Naive thymus-derived CD4-positive, alpha-beta T cell (primary cell): ENCODE measurements around the gene GRK6. TPM values are rescaled to one million over a fixed set of nuclear protein-coding genes. Genes with fewer than 3 reads are reported as not detected.
A peak's percentile ranks its signal among the peaks of the same experiment; 100 is the strongest.
"Not testable (repeated sequence)": the region's sequence is repeated elsewhere in the genome, so short reads cannot be mapped to it uniquely, and the experiment has no call there.

Experiments
- ATAC-seq: fragments of 150-1000 bp; cut with Tn5 transposase; 2 replicates; pipeline ENCODE4 v1.10.0; 2021; ENCODE audit warnings: mild to moderate bottlenecking, moderate library complexity
- CTCF ChIA-PET: fragments of 350-600 bp; sonication (Branson Sonifier 250); formaldehyde crosslinking; loops from one replicate; lab custom pipeline; 2021; ENCODE audit warnings: antibody characterized with exemption; lab: Charles Lee
- POLR2A ChIA-PET: fragments of 350-600 bp; sonication (Branson Sonifier 250); formaldehyde crosslinking; loops from one replicate; lab custom pipeline; 2021; ENCODE audit warnings: antibody characterized with exemption, inconsistent platforms; lab: Charles Lee
- DNase-seq, 9 donors: peaks; one replicate each; pipeline versions ENCODE4 v3.0.0 to v3.0.0-alpha.2; 2020 to 2022; ENCODE audit warnings: mixed read lengths in 1 of 9
- H3K27ac ChIP-seq: one replicate; pipeline ENCODE4 v1.7.0; 2013; ENCODE audit warnings: mild to moderate bottlenecking, low read depth, low read length, moderate library complexity
- H3K27me3 ChIP-seq, 2 donors: one replicate each; pipeline ENCODE4 v1.7.0; 2013; ENCODE audit warnings: low read length in 2 of 2, mild to moderate bottlenecking in 2 of 2, moderate library complexity in 2 of 2; ENCODE audit not compliant: control insufficient read depth in 2 of 2, insufficient read depth in 2 of 2
- H3K36me3 ChIP-seq, 3 experiments: 1 replicate in 2 of 3; 2 replicates in 1 of 3; pipeline ENCODE4 v1.7.0; 2013; ENCODE audit warnings: low read length in 3 of 3, mild to moderate bottlenecking in 3 of 3, moderate library complexity in 1 of 3; ENCODE audit not compliant: insufficient read depth in 3 of 3, control insufficient read depth in 2 of 3
- H3K4me1 ChIP-seq, 2 donors: one replicate each; pipeline ENCODE4 v1.7.0; 2013; ENCODE audit warnings: low read length in 2 of 2, mild to moderate bottlenecking in 2 of 2, moderate library complexity in 1 of 2; ENCODE audit not compliant: control insufficient read depth in 2 of 2, insufficient read depth in 2 of 2
- H3K4me3 ChIP-seq: 2 replicates; pipeline ENCODE4 v1.7.0; 2013; ENCODE audit warnings: mild to moderate bottlenecking, low read length
- H3K9me3 ChIP-seq, 3 experiments: 1 replicate in 2 of 3; 2 replicates in 1 of 3; pipeline ENCODE4 v1.7.0; 2013; ENCODE audit warnings: low read length in 3 of 3; ENCODE audit not compliant: control insufficient read depth in 2 of 3
- H3K27ac Mint-ChIP-seq, 9 donors: one replicate each; pipeline ENCODE4 v1.8.0; 2020 to 2022; ENCODE audit warnings: mixed read lengths in 9 of 9, mild to moderate bottlenecking in 8 of 9, moderate library complexity in 5 of 9, inconsistent platforms in 2 of 9
- H3K27me3 Mint-ChIP-seq, 5 donors: one replicate each; pipeline ENCODE4 v1.8.0; 2021 to 2022; ENCODE audit warnings: mixed read lengths in 5 of 5, mild to moderate bottlenecking in 1 of 5
- H3K36me3 Mint-ChIP-seq, 5 donors: one replicate each; pipeline ENCODE4 v1.8.0; 2020 to 2022; ENCODE audit warnings: mixed read lengths in 5 of 5, mild to moderate bottlenecking in 3 of 5, inconsistent platforms in 1 of 5
- H3K4me1 Mint-ChIP-seq, 7 donors: one replicate each; pipeline ENCODE4 v1.8.0; 2020 to 2022; ENCODE audit warnings: mixed read lengths in 7 of 7, mild to moderate bottlenecking in 3 of 7, inconsistent platforms in 1 of 7
- H3K4me3 Mint-ChIP-seq, 10 donors: one replicate each; pipeline ENCODE4 v1.8.0; 2020 to 2022; ENCODE audit warnings: mild to moderate bottlenecking in 10 of 10, mixed read lengths in 10 of 10, moderate library complexity in 6 of 10, inconsistent platforms in 2 of 10
- H3K9me3 Mint-ChIP-seq, 11 donors: one replicate each; pipeline ENCODE4 v1.8.0; 2020 to 2022; ENCODE audit warnings: mixed read lengths in 11 of 11, mild to moderate bottlenecking in 4 of 11, inconsistent platforms in 1 of 11, moderate library complexity in 1 of 11
- intact Hi-C, 2 donors: fragments of 100-400 bp; cut with micrococcal nuclease; formaldehyde crosslinking; loops; one replicate each; pipeline ENCODE4 v1.15.1; 2023
- polyA plus RNA-seq, 2 donors: library from polyadenylated mRNA; unstranded; fragments of 300-500 nt; fragmentation: Illumina TruSeq; gene quantifications; one replicate each; pipeline ENCODE4 v1.2.3, GENCODE V29; 2021
- total RNA-seq, 6 experiments: library from RNA in 5 of 6; stranded (reverse) in 5 of 6; gene quantifications; 1 replicate in 5 of 6; 2 replicates in 1 of 6; pipeline ENCODE4 v1.2.3 and lab custom pipeline; 2021 to 2026

GRK6 gene
- total and polyA plus RNA-seq, 7 experiments from 2014 or later, result 78.8 to 246 (median 200) TPM

- H3K36me3 ChIP-seq, result no peaks in the 10 kb centered on the region
- CTCF ChIA-PET, result interaction anchor here (0.9 to 9.6 kb wide), 7 partner anchors 15 to 45 kb away, joined by 3 to 189 read pairs (median 8); partner anchors contain the start of gene PRR7
- H3K27ac Mint-ChIP-seq, result peak within 1 kb of the TSS in 1 of 9 donors; percentile 32
- no peaks in the 10 kb centered on the region for H3K36me3 Mint-ChIP-seq
- H3K27me3 Mint-ChIP-seq, result peaks cover 0 to 25% (median 0%) of the 10 kb centered on the region in 5 donors
- peaks cover 0 to 44% (median 23%) of the 10 kb centered on the region in 7 donors for H3K4me1 Mint-ChIP-seq
- H3K9me3 Mint-ChIP-seq, result no peaks in the 10 kb centered on the region
- no peak within 1 kb of the TSS for H3K4me3 Mint-ChIP-seq
- H3K4me3 ChIP-seq, result no peak within 1 kb of the TSS
- ATAC-seq (no peak), DNase-seq (no peak)
- no peak within 1 kb of the TSS for H3K27ac ChIP-seq
- peaks cover 15 to 43% of the 10 kb centered on the region in 2 donors for H3K4me1 ChIP-seq
- intact Hi-C loops, result no loop called here
- POLR2A ChIA-PET, result interaction anchor here (1.2 to 9.5 kb wide), 7 partner anchors 18 to 50 kb away, joined by 3 to 210 read pairs (median 4); partner anchors contain the start of genes GRK6 and PRR7
- H3K27me3 ChIP-seq, result no peaks in the 10 kb centered on the region
- H3K9me3 ChIP-seq, result no peaks in the 10 kb centered on the region
These were observed 17.3 kb upstream of the GRK6 start, which contains the start of gene F12 for GRCh38 chr5:177409043-177409801. TSS of gene F12 (minus strand) at chr5:177409564. CDS start at chr5:177409527, 37 bp downstream.

GRCh38 chr5:177410575-177410974, 15.9 kb upstream of the GRK6 start:
- ChIA-PET CTCF (no interaction called here), POLR2A (interaction anchor here (1.3 to 11.1 kb wide), 2 partner anchors 19 to 35 kb away, joined by 6 to 179 read pairs; partner anchors contain the start of gene GRK6)
- H3K27me3 Mint-ChIP-seq, result peaks cover 0 to 21% (median 0%) of the 10 kb centered on the region in 5 donors
- no peaks in the 10 kb centered on the region for H3K36me3 Mint-ChIP-seq
- Histone ChIP-seq H3K27ac (no peak overlapping the region), H3K4me3 (no peak overlapping the region), H3K27me3 (no peaks in the 10 kb centered on the region), H3K9me3 (no peaks in the 10 kb centered on the region), H3K36me3 (no peaks in the 10 kb centered on the region), H3K4me1 (peaks cover 14 to 29% of the 10 kb centered on the region in 2 donors)
- H3K4me1 Mint-ChIP-seq, result peaks cover 8 to 40% (median 21%) of the 10 kb centered on the region in 7 donors
- peak; percentile 30 for ATAC-seq
- no peaks in the 10 kb centered on the region for H3K9me3 Mint-ChIP-seq
- intact Hi-C loops, result no loop called here
- H3K27ac Mint-ChIP-seq, result no peak overlapping the region
- no peak overlapping the region for H3K4me3 Mint-ChIP-seq
- DNase-seq, result no peak

- no peaks in the 10 kb centered on the region for H3K36me3 ChIP-seq
- DNase-seq, result no peak
- POLR2A ChIA-PET, result interaction anchor here (4.3 to 23.7 kb wide), 3 partner anchors 9 to 34 kb away, joined by 24 to 804 read pairs (median 179); partner anchors contain the start of genes GRK6 and PRR7
- peaks cover 14 to 24% of the 10 kb centered on the region in 2 donors for H3K4me1 ChIP-seq
- intact Hi-C loops, result loop anchor here in 1 of 2 donors (2.0 kb wide), 1 partner anchor 14 kb away; the partner anchor contains the start of gene GRK6
- no peak overlapping the region for H3K27ac ChIP-seq
- no peaks in the 10 kb centered on the region for H3K27me3 ChIP-seq
- Mint-ChIP-seq H3K27me3 (peaks cover 0 to 3% (median 0%) of the 10 kb centered on the region in 5 donors), H3K27ac (peak overlapping the region in 2 of 9 donors; percentile 46 to 55), H3K4me3 (peak overlapping the region in 2 of 10 donors; percentile 7 to 21), H3K36me3 (no peaks in the 10 kb centered on the region), H3K9me3 (no peaks in the 10 kb centered on the region), H3K4me1 (peaks cover 8 to 37% (median 26%) of the 10 kb centered on the region in 7 donors)
- CTCF ChIA-PET, result interaction anchor here (1.1 kb wide), 1 partner anchor 33 kb away, joined by 3 read pairs; no protein-coding TSS in a partner anchor
- H3K9me3 ChIP-seq, result no peaks in the 10 kb centered on the region
- no peak overlapping the region for H3K4me3 ChIP-seq
- ATAC-seq, result peak; percentile 34
These were observed 13.8 kb upstream of the GRK6 start for GRCh38 chr5:177412603-177413233.

- no peaks in the 10 kb centered on the region for H3K9me3 Mint-ChIP-seq
- H3K9me3 ChIP-seq, result no peaks in the 10 kb centered on the region
- H3K27ac Mint-ChIP-seq, result peak overlapping the region in 3 of 9 donors; percentile 6 to 76 (median 46)
- no peaks in the 10 kb centered on the region for H3K36me3 ChIP-seq
- ChIA-PET CTCF (interaction anchor here (0.5 to 3.5 kb wide), 5 partner anchors 9 to 205 kb away, joined by 3 to 26 read pairs (median 7); no protein-coding TSS in a partner anchor), POLR2A (interaction anchor here (4.3 to 23.7 kb wide), 3 partner anchors 11 to 32 kb away, joined by 24 to 804 read pairs (median 179); partner anchors contain the start of genes GRK6 and PRR7)
- H3K27me3 Mint-ChIP-seq, result no peaks in the 10 kb centered on the region
- H3K27me3 ChIP-seq, result no peaks in the 10 kb centered on the region
- intact Hi-C loops, result no loop called here
- no peaks in the 10 kb centered on the region for H3K36me3 Mint-ChIP-seq
- peak overlapping the region in 3 of 10 donors; percentile 3 to 8 (median 4) for H3K4me3 Mint-ChIP-seq
- H3K4me3 ChIP-seq, result no peak overlapping the region
- H3K4me1 ChIP-seq, result peaks cover 14 to 24% of the 10 kb centered on the region in 2 donors
- peaks cover 8 to 37% (median 26%) of the 10 kb centered on the region in 7 donors for H3K4me1 Mint-ChIP-seq
- no peak overlapping the region for H3K27ac ChIP-seq
- DNase-seq, result no peak
- no peak for ATAC-seq
These were observed 12.0 kb upstream of the GRK6 start for GRCh38 chr5:177414481-177414880.

- ChIA-PET CTCF (interaction anchor here (1.5 to 3.5 kb wide), 2 partner anchors 13 to 15 kb away, joined by 5 to 26 read pairs; no protein-coding TSS in a partner anchor), POLR2A (interaction anchor here (11.1 to 23.7 kb wide), 2 partner anchors 12 to 30 kb away, joined by 179 to 804 read pairs; partner anchors contain the start of genes GRK6 and PRR7)
- H3K9me3 Mint-ChIP-seq, H3K36me3 Mint-ChIP-seq, DNase-seq, intact Hi-C loops, H3K27me3 Mint-ChIP-seq, H3K27ac Mint-ChIP-seq, H3K27me3 ChIP-seq, H3K4me3 Mint-ChIP-seq, H3K9me3 ChIP-seq, ATAC-seq, H3K4me3 ChIP-seq, H3K27ac ChIP-seq, H3K36me3 ChIP-seq: not testable (repeated sequence)
- H3K4me1 Mint-ChIP-seq, result peaks cover 8 to 30% (median 18%) of the 10 kb centered on the region in 7 donors
- H3K4me1 ChIP-seq, result peaks cover 10 to 11% of the 10 kb centered on the region in 2 donors
These were observed 9.4 kb upstream of the GRK6 start for GRCh38 chr5:177417081-177417480.

GRCh38 chr5:177419046-177419445, 7.4 kb upstream of the GRK6 start:
- Histone ChIP-seq H3K27ac (no peak overlapping the region), H3K9me3 (no peaks in the 10 kb centered on the region), H3K36me3 (no peaks in the 10 kb centered on the region), H3K27me3 (no peaks in the 10 kb centered on the region), H3K4me1 (peaks cover 0 to 10% of the 10 kb centered on the region in 2 donors), H3K4me3 (no peak overlapping the region)
- Mint-ChIP-seq H3K36me3 (no peaks in the 10 kb centered on the region), H3K4me3 (no peak overlapping the region), H3K9me3 (peaks cover 0 to 2% (median 0%) of the 10 kb centered on the region in 11 donors), H3K27ac (no peak overlapping the region), H3K4me1 (peaks cover 8 to 19% (median 15%) of the 10 kb centered on the region in 7 donors), H3K27me3 (no peaks in the 10 kb centered on the region)
- no peak for DNase-seq
- ChIA-PET POLR2A (interaction anchor here (1.4 to 23.7 kb wide), 3 partner anchors 10 to 28 kb away, joined by 4 to 804 read pairs (median 179); partner anchors contain the start of genes GRK6 and PRR7), CTCF (no interaction called here)
- intact Hi-C loops, result no loop called here
- ATAC-seq, result no peak
